Skin epidermis (tissue), 12 donors: Measurements from ENCODE around the gene SHISA3.

ENCODE experiments used
- H3K27ac ChIP-seq, 21 experiments: fragments of 200-600 bp; sonication (generic) in 11 of 21; one replicate each; pipeline ENCODE4 v1.5.0; 2020; ENCODE audit warnings: mild to moderate bottlenecking in 3 of 21, inconsistent platforms in 2 of 21, moderate library complexity in 2 of 21
- H3K4me3 ChIP-seq, 7 experiments: fragments of 200-600 bp; sonication (generic) in 2 of 7; one replicate each; pipeline ENCODE4 v1.5.0; 2020; ENCODE audit warnings: inconsistent platforms in 2 of 7, mild to moderate bottlenecking in 2 of 7, moderate library complexity in 1 of 7

Gene SHISA3

DNA sequence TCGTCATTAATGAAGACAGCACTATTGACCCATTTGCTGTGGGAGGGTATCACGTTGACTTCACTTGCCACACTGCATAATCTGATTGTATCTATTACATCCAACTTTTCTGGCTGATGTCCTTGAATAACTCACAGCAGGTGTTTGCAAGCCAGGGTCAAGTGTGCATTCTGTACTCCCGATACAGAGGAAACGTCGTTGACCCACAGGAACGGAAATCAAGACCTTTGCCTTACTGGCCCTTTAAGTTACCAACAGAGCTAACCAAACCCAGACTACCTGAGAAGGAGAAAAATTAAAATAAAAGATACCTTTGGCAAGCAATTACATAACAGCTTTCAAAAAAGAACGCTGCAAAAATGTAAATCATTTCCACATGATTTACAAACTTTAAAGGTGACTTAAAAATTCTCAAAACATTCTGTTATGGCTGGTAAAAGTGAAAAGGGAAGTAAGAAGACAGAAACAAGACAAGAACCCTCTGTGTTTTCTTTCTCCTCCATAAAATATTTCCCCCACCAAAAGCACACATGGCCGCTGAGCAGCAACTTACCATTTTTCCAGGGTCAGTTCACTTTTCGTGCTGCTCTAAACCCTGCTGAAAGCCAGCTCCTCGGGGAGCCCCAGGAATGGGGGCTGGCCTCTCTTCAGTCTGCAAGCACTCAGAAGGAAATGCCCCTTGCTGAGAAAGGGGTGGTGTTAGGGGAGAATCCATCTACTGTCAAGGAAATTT lies 6.5 kb upstream of the SHISA3 start:
- no peak overlapping the region for H3K4me3 ChIP-seq
- no peak overlapping the region for H3K27ac ChIP-seq

DNA sequence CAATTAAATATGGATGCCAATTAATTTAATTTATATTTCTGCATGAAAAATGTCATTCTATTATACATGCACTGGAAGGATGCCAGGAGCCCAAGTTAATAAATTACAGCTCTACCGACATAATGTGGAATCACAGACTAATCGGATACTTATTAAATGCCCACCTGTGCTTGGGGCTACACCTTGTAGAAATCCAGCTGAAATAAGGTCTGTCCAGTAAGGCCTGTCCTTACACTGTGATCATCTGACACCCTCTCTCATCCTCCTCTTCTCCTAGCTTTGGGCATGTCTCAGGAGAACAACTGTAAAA lies 6.0 kb upstream of the SHISA3 start:
- H3K27ac ChIP-seq = no peak overlapping the region
- H3K4me3 ChIP-seq = no peak overlapping the region

DNA sequence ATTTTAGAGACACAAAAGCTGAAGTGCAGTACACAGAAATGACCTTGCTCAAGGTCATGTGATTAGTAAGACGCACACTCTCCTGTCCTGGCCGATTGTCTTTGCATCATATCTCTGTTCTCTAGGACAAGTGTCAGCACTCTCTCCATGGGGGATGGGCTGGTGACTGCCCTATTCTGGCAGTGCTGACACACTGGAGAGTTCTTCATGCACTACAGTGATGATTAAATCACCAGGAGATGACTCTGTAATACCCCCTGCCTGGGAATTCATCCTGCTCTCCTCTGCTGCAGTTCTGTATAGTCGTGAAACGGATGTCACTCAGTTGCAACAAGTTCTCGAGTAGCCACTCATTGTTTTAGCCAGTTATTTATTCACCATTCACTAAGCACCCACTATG lies 5.3 kb upstream of the SHISA3 start:
- Histone ChIP-seq H3K27ac (no peak overlapping the region), H3K4me3 (no peak overlapping the region)

DNA sequence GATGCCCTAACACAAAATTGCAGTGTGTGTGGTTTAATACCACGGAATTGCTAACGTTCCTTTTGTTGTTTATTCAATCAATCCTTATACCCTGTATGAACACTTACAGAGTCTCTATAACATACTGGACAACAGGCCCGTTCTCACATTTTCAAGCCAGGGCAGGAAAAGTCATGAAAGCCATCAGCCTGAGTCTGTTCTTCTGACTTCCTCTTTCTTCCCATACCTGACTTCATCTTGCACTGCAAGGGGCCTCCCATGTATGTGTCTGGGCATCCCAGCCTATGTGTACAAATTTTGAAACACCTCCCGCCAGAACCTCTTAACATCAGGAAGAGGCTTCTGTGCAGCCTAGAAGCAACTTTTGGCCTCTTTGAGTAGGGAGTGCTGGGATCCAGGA lies 4.9 kb upstream of the SHISA3 start:
- no peak overlapping the region for H3K27ac ChIP-seq
- H3K4me3 ChIP-seq = no peak overlapping the region

DNA sequence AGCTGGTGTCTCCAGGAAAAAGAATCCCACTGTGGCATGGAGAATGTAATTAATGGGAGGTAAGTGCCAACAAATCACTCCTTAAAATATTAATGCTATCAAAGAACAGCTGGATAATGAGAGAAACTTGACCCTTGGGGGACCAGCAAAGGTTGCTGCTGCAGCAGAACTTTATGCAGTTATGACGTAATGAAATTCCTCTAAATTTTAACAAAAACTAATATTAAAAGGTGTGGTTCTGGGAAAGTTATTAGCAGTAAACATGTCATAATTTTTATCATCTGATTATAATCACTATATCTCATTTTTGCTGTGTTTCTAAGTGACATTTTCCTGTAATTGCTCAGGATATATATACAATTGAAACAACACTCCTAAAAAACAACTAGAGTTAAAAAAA lies 1.7 kb upstream of the SHISA3 start:
- Histone ChIP-seq H3K4me3 (no peak overlapping the region), H3K27ac (no peak overlapping the region)

DNA sequence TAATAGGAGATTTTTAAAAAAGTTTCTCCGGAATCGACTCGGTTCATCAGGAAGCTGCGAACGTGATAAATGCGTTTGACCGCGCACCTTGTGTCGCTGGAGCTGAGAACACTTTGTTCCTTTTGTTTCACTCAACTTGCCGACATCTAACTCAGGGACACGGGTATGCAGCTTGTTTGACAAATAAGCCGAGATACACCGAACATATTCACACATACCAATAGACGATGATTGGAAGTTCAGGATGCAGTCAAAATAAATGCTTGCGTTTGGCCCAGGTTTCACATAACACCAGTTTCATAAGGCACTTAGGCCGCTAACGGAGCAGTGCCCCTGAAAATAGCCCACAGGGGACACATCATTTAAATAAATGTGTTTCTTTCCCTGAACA lies 932 bp upstream of the SHISA3 start:
- Histone ChIP-seq H3K27ac (no peak overlapping the region), H3K4me3 (peak overlapping the region in 1 of 7 experiments; percentile 36)

DNA sequence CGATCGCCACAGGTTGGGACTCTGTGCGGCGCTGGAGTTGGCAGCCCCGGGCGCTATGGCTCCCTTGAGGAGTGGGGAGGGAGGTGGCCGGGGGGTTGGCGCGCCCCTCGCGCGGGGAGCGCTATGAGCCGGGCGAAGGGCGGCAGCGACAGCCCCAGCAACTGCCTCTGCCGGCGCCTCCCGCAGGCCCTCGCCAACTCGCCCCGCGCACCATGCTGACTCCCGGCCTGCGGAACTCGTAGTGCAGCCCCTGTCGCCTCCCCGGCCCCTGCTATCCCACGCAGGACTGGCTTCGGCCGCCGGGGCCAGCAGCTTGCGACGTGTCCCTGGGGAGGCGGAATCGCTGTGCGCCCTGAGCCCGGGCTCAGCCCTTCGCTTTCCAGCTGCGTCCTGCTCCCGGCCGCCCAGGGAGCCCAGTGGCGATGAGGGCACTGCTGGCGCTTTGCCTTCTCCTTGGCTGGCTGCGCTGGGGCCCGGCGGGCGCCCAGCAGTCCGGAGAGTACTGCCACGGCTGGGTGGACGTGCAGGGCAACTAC lies 415 bp downstream of the SHISA3 start:
- no peak overlapping the region for H3K27ac ChIP-seq

DNA sequence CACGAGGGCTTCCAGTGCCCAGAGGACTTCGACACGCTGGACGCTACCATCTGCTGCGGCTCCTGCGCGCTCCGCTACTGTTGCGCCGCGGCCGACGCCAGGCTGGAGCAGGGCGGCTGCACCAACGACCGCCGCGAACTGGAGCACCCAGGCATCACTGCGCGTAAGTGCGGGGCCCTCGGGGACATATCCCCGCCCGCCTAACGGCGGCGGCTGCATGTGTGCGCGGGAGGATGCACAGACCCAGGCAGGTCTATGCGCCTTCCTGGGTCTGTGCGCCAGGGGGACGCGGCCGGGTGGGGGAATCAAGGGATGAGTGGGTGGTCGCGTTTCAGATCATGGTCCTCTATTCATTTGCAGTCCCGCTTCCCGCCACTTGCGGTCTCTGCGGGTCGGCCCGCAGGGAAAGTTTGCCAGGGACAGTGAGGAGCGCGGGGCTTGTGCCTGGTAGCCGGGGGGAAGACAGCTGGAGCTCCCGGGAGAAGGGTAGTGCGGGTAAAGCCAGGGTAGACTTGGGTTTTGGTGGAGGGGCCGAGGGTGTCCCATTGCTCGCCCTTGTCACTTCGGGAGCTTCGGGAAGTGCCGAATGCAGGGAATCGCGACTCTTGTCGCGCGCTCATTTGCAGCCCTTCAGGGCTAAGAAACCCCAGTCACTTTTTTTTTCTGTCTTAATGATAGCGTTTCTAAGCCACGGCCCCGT lies 1.0 kb downstream of the SHISA3 start:
- no peak overlapping the region for H3K27ac ChIP-seq

More for the DNA sequence above, 415 bp downstream of the SHISA3 start:
- H3K4me3 ChIP-seq = peak overlapping the region; percentile 13 to 36 (median 22)

DNA sequence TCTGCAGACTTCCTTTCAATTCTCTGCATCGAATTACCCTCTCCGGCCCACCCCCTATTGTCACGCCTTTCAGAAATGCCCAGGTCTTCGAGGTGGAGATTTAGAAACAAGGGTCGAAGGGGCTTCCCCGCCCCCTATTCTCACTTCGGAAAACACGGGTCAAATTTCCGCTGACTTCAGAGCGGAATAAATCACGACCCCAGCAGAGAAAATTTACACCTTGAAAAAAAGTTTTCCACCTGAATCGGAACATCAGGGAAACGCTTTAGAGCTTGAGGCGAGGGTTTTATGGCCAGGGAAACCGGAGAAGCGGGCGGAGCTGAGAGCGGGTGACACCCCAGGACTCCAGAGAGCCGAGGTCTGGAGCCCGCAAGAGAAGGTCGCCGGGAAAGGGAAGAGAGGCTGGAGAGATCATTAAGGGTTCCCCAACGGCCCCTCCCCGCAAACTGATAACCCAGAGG lies 1.6 kb downstream of the SHISA3 start:
- H3K4me3 ChIP-seq = peak overlapping the region in 3 of 7 experiments; percentile 21 to 36 (median 35)
- H3K27ac ChIP-seq = no peak overlapping the region

More for the DNA sequence above, 1.0 kb downstream of the SHISA3 start:
- peak overlapping the region in 6 of 7 experiments; percentile 13 to 36 (median 22) for H3K4me3 ChIP-seq

DNA sequence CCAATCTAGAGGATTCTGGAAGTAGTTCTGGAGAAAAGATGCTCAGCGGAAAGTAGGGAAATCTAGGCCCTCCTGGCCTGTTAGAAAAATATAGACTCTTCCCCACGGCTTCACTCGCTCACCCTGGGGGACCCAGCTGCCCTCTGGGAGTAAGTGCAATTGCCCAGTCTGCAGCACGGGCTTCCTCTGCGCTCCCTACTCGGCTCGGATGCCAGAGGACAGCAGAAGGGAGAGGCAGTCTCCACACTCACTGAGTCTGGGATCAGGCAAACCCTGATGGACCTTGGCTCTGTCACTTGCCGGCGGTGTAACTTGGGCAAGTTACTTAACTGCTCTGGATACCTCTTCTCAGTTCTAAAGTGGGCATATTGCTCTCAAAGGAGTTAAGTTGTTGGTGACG lies 2.1 kb downstream of the SHISA3 start:
- H3K4me3 ChIP-seq = no peak overlapping the region
- no peak overlapping the region for H3K27ac ChIP-seq

DNA sequence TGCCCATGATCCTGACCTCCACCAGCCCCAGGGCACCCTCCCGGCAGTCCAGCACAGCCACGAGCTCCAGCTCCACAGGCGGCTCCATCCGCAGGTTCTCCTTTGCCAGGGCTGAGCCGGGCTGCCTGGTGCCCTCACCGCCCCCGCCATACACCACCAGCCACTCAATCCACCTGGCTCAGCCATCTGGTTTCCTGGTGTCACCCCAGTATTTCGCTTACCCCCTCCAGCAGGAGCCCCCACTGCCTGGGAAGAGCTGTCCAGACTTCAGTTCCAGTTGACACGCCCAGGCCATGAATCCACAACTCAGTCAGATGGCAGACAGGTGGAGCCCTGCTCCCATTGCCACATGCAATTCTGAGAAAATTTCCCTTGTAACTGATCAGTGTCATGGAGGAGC lies 3.9 kb downstream of the SHISA3 start:
- no peak overlapping the region for H3K27ac ChIP-seq
- H3K4me3 ChIP-seq = no peak overlapping the region

DNA sequence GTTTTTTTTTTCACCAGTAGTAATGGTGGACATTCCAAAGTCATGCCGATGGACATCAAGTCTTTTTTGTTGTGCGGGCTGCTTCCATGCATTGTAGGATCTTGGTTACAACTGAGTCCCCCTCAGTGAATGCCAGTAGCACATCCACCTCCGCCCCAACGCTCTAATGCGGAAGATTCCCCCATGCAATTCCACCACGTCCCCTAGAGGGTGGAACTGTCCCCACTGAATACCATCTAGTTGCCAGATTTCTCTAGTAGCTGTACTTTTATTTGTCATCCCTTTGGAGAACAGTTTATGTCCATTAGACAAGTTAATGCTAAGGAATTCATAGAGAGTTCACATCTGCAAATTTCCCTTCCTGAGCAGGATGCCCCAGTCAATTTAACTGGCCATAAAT lies 6.7 kb downstream of the SHISA3 start:
- Histone ChIP-seq H3K4me3 (no peak overlapping the region), H3K27ac (no peak overlapping the region)

DNA sequence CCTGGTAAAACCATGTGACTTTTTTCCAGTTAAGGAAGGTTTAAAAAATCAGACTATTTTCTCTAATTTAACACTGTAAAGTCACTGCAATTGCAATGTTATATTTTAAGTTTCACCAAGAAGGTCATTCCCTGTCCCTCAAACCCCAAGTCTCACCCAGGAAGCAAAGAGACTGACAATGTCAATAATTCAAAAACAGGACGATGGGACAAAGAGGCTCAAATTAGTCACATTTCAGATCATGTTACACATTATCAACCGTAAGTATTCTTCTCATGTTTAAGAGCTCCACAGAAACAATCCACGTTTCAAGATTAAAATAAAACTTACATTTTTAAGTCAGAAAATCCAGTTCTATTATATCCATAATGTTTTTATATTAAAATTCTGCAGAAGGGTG lies 13.2 kb downstream of the SHISA3 start:
- H3K27ac ChIP-seq = no peak overlapping the region
- H3K4me3 ChIP-seq = no peak overlapping the region

DNA sequence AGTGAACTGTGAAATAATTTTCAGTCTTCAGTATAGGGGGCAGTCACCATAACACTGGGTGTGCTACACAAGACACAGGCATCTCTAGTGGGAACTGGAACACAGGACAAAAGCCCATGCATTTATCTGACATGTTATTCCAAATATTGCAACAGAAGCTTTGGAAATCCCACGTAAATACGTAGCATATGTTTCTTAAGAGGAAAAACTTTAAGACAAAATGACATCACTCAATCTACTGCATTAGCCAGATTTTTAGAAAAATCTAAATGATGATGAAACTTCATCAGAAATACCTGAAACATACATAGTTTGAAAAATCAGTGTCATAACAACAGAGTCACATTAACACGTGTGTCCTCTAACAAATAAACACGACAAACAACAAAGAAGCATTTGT lies 14.5 kb downstream of the SHISA3 start:
- peak overlapping the region in 1 of 21 experiments; percentile 13 for H3K27ac ChIP-seq
- no peak overlapping the region for H3K4me3 ChIP-seq

DNA sequence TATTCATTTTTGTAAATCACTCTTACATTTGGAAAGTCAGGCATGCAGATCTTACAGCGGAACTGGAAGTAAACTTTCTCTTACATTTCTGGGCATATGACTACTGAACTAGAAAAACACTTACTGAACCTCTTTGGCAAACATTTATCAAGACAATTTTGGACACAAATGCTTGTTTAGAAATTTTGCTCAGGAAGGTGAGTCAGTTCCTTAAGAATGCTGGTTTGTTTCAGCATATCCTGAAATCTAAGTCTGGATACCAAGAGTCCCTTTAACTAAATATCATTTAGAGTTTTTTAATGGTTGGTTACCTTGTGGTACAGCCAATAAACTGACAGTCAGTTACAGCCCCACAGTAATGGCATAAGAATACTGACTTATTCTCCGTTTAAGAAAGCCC lies 15.0 kb downstream of the SHISA3 start:
- Histone ChIP-seq H3K27ac (peak overlapping the region in 1 of 21 experiments; percentile 13), H3K4me3 (no peak overlapping the region)

DNA sequence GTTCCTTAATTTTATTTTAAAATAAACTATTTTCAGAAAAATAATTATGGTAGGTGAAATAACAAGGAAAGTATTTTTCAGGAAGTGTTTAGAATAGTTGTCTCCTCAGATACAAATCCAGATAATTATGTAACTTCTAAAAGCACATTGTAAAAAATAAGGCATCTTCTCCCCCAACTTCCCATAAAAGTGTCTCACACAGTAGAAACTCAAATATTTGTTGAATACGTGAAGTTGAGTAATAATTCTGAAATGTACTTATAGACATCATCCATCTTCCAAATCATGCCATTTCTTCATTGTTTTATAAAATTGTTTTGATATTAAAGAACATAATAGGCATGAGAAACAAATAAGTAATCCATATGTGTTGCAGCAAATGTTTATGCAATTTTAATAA lies 18.0 kb downstream of the SHISA3 start:
- Histone ChIP-seq H3K27ac (no peak overlapping the region), H3K4me3 (no peak overlapping the region)

DNA sequence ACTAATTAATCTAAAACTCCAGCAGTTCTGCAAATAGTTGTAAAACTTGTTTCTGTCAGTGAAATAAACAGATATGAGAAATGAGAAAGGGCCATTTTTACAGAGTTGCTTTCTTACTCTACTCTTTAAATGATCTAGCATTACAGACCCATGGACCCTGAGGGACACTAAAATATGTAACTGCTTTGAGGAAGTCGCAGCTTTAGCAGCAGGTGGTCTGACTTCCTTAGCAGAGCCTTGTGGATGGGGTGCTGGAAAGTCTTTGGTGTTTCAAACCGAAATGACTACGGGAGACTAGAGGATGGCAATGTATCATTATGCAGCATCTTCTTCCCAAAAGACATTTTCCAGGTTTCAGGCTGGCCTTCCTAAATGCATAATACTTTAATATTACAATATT lies 18.7 kb downstream of the SHISA3 start:
- no peak overlapping the region for H3K27ac ChIP-seq

DNA sequence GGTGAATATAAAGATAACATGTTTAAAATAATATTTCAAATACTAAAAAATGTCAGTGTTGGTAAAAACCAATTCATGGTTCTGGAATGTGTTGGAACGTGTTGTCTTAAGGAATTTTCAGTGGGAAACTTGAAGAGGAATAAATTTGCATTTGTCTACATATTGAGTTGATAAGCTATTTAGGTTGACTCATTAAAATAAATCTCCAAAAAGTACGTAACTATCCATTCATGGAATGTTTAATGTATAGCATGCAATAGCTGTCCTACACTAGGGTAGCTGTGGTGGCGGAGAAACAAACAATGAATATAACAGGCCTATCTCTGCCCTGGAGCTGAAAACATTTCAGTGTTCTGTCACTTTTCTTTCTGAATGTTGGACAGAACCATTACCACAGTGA lies 20.3 kb downstream of the SHISA3 start:
- no peak overlapping the region for H3K27ac ChIP-seq
- H3K4me3 ChIP-seq = no peak overlapping the region

More for the DNA sequence above, 18.7 kb downstream of the SHISA3 start:
- no peak overlapping the region for H3K4me3 ChIP-seq

DNA sequence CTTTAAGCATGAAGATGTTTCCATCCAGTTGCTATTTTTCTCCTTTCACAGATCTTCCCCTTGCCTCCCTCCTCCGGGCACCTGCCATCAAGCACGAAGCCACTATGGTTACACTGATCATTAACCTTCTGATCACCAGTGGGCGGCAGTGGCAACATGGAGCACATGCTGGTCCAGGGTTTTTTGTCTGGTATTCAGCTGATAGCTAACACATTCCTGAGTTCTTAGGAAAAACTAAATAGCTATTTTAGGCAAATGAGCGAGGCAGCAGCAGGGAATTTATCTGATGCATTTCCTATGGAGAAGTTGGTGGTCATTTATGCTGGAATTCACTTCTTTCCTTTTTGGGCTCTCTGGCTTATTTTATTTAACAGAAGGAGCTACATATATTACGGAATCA lies 22.9 kb downstream of the SHISA3 start:
- H3K4me3 ChIP-seq = no peak overlapping the region
- H3K27ac ChIP-seq = no peak overlapping the region

DNA sequence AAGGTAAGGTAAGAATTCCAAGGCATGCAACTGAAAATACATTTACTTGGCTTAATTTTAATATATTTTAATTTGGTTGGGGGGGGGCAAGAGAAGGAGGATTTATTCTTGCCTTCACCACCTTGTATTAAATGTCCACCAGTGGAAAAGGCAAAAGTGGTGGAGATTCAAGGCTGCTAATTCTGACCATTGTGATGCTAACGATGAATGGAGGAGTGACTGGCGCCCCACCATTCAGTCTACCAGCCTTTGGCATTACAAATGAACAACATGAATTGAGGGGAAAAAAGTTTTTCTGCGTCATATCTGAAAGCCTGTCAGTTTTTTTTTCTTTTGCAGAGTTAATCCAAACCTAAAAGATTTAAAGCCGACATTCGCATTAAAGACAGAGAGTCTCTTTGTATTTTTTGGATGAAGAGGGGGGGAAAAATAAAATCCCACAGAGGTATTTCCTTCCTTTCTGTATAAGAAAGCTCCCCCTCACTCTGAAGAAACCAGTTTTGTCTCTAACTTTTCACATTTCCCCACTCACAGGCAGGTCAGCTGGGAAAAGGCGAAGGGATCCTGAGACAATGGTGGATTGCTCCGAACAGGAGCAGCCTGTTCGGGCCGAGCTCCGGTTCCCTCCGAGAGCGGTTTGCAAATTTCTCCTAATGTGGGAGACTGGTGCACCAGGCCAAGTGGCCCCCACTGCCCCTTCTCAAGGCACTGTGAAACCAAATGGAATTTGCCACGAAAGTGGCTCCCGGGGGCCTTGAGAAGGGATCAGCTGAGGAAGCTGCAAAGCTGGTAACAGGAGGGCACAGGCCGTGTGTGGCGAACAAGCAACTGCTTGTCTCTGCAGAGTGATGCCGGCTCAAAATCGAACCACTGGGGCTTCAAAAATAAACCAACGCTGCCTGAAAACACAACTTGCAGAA lies 28.1 kb downstream of the SHISA3 start:
- Histone ChIP-seq H3K4me3 (no peak overlapping the region), H3K27ac (no peak overlapping the region)
